Inflammatory macrophage (primary cell): ENCODE results near the gene PTDSS2.
"Not testable (repeated sequence)": the region's sequence is repeated elsewhere in the genome, so short reads cannot be mapped to it uniquely, and the experiment has no call there.

Experiments
- DNase-seq, 2 donors: peaks; one replicate each; pipeline ENCODE4 v3.0.0-alpha.2; 2020 to 2022
- total RNA-seq, 18 experiments: gene quantifications; one replicate each; lab custom pipeline; 2026; ENCODE audit warnings: mixed read lengths in 6 of 18, inconsistent platforms in 2 of 18; lab: John Stamatoyannopoulos, UW

PTDSS2 gene
- 3.2 to 16.2 (median 8.8) reads per million in 18 experiments for total RNA-seq

GRCh38 chr11:449889-450808, at the start of gene PTDSS2:
Gene PTDSS2 (plus strand): TSS chr11:450279. CDS start chr11:450456, 177 bp downstream.
- DNase-seq, result peak; percentile 91 to 94

GRCh38 chr11:401196-401595, 48.9 kb upstream of the PTDSS2 start:
- not testable (repeated sequence) for DNase-seq

- no peak for DNase-seq
Observed at GRCh38 chr11:403021-403760, 46.9 kb upstream of the PTDSS2 start.

GRCh38 chr11:403761-404431, 46.2 kb upstream of the PTDSS2 start:
- no peak for DNase-seq

- no peak for DNase-seq
Observed at GRCh38 chr11:404551-405264, 45.4 kb upstream of the PTDSS2 start.

GRCh38 chr11:405323-405953, 44.6 kb upstream of the PTDSS2 start:
- DNase-seq, result no peak

DNA sequence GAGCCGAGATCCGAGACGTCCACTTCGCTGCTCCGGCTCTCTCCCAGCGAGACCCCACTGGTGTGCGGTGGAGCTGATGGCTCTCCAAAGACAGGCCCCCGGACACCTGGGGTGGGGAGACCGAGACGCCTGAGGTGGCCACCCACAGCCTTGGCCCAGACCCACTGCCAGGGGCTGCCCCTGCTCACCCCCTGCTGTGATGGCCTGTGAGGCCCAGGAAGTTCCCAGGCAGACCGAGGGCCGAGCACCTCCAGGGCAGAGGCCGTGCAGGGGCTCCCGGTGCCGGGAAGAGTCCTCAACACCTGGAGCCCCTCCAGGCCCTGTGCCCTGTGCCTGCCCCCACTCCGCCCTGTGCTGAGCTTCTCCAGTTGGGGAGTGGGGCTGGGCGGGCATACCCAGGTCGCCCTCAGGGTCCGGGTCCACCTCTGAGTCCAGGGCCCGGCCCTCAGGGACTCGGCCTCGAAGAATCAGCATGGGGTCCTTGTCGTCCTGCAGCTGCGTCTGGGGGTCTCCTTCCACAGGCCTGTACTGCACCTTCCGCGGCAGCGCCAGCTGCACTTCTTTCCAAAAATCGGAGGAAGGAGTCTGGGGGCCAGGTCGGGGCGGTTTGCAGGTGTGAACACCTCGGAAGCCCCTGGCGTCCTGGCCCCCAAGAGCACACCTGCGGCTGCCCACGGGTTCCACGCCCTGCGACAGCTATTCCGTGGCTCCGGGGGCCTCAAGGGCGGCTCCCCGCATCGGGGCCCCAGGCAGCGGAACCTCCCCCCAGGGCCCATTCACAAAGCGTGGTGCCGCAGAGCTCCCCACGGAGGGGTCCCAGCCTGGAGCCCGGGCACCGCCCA, 43.9 kb upstream of the PTDSS2 start:
- no peak for DNase-seq

- DNase-seq, result peak; percentile 71 to 74
Observed at GRCh38 chr11:406796-407650, 43.1 kb upstream of the PTDSS2 start.

- no peak for DNase-seq
Observed at GRCh38 chr11:407651-408123, 42.4 kb upstream of the PTDSS2 start.

- DNase-seq, result no peak
Observed at GRCh38 chr11:408154-409007, 41.7 kb upstream of the PTDSS2 start.

DNA sequence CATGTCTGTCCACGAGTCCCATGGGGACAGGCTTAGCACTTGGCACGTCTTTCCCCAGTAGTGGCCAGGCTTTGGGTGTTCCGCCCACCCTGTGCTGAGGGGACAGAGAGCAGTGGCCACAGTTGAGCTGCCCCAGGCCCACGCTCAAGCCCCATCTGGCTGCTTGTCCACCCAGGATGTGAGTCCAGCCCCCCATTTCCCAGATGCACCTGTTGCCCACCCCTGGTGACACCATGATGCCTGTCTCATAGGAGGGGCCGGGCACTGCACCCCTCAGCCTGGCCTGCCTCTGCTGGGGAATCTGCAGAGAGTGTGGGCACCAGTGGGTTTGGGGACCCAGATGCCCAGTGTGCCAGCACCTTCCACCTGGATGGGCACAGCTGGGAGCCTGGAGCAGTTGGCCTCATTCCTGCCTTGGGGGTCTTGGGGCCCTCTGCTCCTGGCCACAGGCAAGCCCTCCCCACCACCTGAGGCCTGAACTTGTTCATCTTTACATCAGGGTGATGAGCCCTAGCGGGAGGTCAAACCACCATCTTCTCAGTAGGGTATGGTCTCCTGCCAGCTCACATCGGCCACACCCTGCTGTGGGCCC, 41.0 kb upstream of the PTDSS2 start:
- no peak for DNase-seq

- no peak for DNase-seq
Observed at GRCh38 chr11:409600-410483, 40.2 kb upstream of the PTDSS2 start.

GRCh38 chr11:410711-411110, 39.4 kb upstream of the PTDSS2 start:
- DNase-seq, result not testable (repeated sequence)

GRCh38 chr11:411520-411919, 38.6 kb upstream of the PTDSS2 start:
- not testable (repeated sequence) for DNase-seq

DNA sequence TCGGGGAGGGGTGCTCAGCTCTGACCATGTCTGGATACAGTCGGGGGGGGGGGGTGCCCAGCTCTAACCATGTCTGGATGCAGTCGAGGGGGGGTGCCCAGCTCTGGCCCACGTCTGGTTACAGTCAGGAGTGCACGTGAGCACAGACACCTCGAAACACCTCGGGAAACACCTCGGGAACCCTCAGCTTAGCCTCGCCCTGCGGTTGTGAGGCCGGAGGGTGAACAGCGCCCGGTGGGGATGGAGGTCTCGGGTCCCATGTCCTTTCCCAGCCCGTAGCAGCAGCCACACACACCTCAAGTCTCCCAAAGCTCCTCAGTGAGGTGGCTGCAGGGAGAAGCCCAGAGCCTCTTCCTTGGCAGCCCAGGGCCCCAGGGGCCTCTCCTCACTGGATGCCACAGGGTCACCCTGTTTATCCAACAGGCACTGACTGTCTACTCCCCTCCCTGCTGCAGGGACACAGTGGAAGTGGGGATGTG, 37.4 kb upstream of the PTDSS2 start:
- no peak for DNase-seq

DNA sequence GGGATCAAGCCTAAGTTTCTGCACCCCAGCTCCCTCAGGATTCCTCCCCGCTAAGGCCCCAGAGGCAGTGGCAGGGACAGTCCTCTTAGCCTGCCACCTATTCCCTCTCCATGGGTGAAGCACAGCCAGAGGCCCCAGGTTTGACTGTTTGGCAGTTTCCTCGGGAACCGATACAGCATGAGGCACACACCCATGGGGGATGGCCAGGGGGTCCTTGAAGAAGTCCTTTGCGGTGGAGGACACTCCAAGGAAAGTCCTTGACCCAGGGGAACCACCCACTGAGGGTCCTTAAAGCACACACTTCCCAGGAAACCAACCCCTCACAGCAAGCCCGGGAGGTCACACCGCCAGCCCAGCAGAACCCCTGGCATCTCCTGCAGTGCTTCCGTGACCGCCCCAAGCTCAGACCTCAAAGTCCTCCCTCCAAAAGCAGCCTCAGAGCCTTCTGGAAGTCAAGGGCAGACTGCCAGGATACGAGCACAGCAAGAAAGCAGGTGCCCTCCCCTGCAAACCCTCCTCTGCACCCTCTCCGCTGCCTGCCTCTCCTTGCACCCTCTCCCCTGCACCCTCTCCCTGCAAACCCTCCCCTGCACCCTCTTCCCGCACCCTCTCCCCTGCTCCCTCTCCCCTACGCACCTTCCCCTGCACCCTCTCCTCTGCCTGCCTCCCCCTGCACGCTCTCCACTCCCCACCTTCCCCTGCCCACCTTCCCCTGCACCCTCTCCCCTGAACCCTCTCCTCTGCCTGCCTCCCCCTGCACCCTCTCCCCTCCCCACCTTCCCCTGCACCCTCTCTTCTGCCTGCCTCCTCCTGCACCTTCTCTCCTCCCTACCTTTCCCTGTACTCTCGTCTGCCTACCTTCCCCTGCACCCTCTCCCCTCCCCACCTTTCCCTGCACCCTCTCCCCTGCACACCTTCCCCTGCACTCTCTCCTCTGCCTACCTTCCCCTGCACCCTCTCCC, 36.7 kb upstream of the PTDSS2 start:
- no peak for DNase-seq
